HL-60 (cell line): Measurements from ENCODE around the gene CDH22.

Source experiments
- GABPA ChIP-seq: IDR thresholded peaks from 2 replicates; pipeline ENCODE4 v1.6.1; 2012; ENCODE audit warnings: low read depth
- POLR2AphosphoS5 ChIP-seq: IDR thresholded peaks from 2 replicates; pipeline ENCODE4 v1.6.1; 2012; ENCODE audit warnings: low read depth
- SPI1 ChIP-seq: IDR thresholded peaks from 2 replicates; pipeline ENCODE4 v1.6.1; 2012; ENCODE audit warnings: low read depth, mild to moderate bottlenecking, borderline replicate concordance
- TF ChIP-seq, protein P1 (sequence below): IDR thresholded peaks from one replicate; pipeline ENCODE4 v1.5.1; 2011; ENCODE audit warnings: low read length, control low read depth, inconsistent platforms; ENCODE audit not compliant: insufficient read depth

DNA sequence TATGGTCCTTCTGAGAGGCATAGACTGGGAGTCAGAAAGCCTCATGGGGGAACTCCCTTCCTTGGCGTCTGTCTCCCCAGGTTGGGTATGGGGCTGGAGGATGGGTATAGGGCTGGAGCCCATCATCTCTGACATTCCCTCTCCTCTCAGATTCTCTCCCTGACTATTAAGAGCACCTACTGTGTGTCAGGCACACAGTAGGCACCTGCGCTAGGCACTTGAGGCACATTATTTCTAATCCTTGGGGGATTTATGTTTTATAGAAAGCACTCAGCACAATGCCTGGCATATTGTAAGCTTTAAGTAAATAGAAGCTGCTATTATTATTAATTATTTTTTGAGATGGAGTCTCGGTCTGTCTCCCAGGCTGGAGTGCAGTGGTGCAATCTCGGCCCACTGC, 113.9 kb downstream of the CDH22 start:
- TF ChIP-seq POLR2AphosphoS5: no peak
- TF ChIP-seq, protein P1, sequence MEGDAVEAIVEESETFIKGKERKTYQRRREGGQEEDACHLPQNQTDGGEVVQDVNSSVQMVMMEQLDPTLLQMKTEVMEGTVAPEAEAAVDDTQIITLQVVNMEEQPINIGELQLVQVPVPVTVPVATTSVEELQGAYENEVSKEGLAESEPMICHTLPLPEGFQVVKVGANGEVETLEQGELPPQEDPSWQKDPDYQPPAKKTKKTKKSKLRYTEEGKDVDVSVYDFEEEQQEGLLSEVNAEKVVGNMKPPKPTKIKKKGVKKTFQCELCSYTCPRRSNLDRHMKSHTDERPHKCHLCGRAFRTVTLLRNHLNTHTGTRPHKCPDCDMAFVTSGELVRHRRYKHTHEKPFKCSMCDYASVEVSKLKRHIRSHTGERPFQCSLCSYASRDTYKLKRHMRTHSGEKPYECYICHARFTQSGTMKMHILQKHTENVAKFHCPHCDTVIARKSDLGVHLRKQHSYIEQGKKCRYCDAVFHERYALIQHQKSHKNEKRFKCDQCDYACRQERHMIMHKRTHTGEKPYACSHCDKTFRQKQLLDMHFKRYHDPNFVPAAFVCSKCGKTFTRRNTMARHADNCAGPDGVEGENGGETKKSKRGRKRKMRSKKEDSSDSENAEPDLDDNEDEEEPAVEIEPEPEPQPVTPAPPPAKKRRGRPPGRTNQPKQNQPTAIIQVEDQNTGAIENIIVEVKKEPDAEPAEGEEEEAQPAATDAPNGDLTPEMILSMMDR: no peak
- TF ChIP-seq GABPA: no peak
- no peak for TF ChIP-seq SPI1
